OCI-LY7 (cell line): ENCODE data around the gene TSNAX. TPM values are rescaled to one million over a fixed set of nuclear protein-coding genes. Genes with fewer than 3 reads are reported as not detected.

ENCODE experiments used
- BruUV-seq: library from RNA; stranded (reverse); fragments of 400-500 nt; replicated peaks from 2 replicates; lab custom pipeline; 2021; lab: Mats Ljungman, UMichigan
- CTCF ChIA-PET: fragments of 300-600 bp; sonication (Branson Sonifier 250); formaldehyde crosslinking; loops from one replicate; lab custom pipeline; 2022; ENCODE audit warnings: antibody characterized with exemption; ENCODE audit not compliant: unreplicated experiment; lab: Charles Lee
- POLR2A ChIA-PET: fragments of 300-600 bp; sonication (Branson Sonifier 250); formaldehyde crosslinking; loops from one replicate; lab custom pipeline; 2022; ENCODE audit warnings: antibody characterized with exemption; lab: Charles Lee
- DNase-seq: peaks from one replicate; pipeline ENCODE4 v3.0.0-alpha.2; 2015; ENCODE audit warnings: low spot score
- H2AFZ ChIP-seq: fragments of 200-600 bp; sonication (generic), shearing (Covaris generic); 2 replicates; pipeline ENCODE4 v1.6.1; 2014; ENCODE audit warnings: mild to moderate bottlenecking, antibody characterized with exemption, low read length, moderate library complexity
- H3K27ac ChIP-seq: fragments of 200-600 bp; sonication (generic); 2 replicates; pipeline ENCODE4 v1.5.1; 2014; ENCODE audit warnings: mixed run types, low read depth, mild to moderate bottlenecking, moderate library complexity, low read length, inconsistent platforms; ENCODE audit not compliant: poor library complexity, severe bottlenecking
- H3K36me3 ChIP-seq: fragments of 200-600 bp; sonication (generic); 2 replicates; pipeline ENCODE4 v1.6.1; 2014; ENCODE audit warnings: mild to moderate bottlenecking, antibody characterized with exemption, low read length, moderate library complexity, mixed read lengths; ENCODE audit not compliant: insufficient read depth
- H3K4me1 ChIP-seq: fragments of 200-600 bp; sonication (generic); 2 replicates; pipeline ENCODE4 v1.5.1; 2014; ENCODE audit warnings: mild to moderate bottlenecking, low read length; ENCODE audit not compliant: insufficient read depth, poor library complexity, severe bottlenecking
- H3K4me2 ChIP-seq: fragments of 200-600 bp; sonication (generic); 2 replicates; pipeline ENCODE4 v1.6.1; 2014; ENCODE audit warnings: mild to moderate bottlenecking, low read length
- H3K4me3 ChIP-seq: fragments of 200-600 bp; sonication (generic); 2 replicates; pipeline ENCODE4 v1.5.1; 2014; ENCODE audit warnings: mild to moderate bottlenecking, low read depth, low read length; ENCODE audit not compliant: poor library complexity, severe bottlenecking
- H3K79me2 ChIP-seq: fragments of 200-600 bp; sonication (generic); 2 replicates; pipeline ENCODE4 v1.6.1; 2016; ENCODE audit warnings: low read depth, mild to moderate bottlenecking, low read length, moderate library complexity, mixed read lengths; ENCODE audit not compliant: insufficient read depth
- H3K9me2 ChIP-seq: fragments of 200-600 bp; sonication (generic); 2 replicates; pipeline ENCODE4 v1.6.1; 2016; ENCODE audit warnings: mild to moderate bottlenecking, low read length, mixed read lengths; ENCODE audit not compliant: insufficient read depth
- H3K9me3 ChIP-seq: fragments of 200-600 bp; sonication (generic); 2 replicates; pipeline ENCODE4 v1.6.1; 2014; ENCODE audit warnings: mild to moderate bottlenecking, mixed run types, low read length, mixed read lengths
- H4K20me1 ChIP-seq: fragments of 200-600 bp; sonication (generic); 2 replicates; pipeline ENCODE4 v1.6.1; 2014; ENCODE audit warnings: mild to moderate bottlenecking, antibody characterized with exemption, low read length, moderate library complexity, mixed read lengths; ENCODE audit not compliant: insufficient read depth
- EZH2phosphoT487 ChIP-seq: fragments of 200-600 bp; sonication (generic); IDR thresholded peaks from 2 replicates; pipeline ENCODE4 v1.6.1; 2018; ENCODE audit warnings: low read depth, borderline replicate concordance, mild to moderate bottlenecking, mixed run types, antibody characterized with exemption, low read length, moderate library complexity, mixed read lengths
- intact Hi-C: fragments of 100-400 bp; cut with micrococcal nuclease; formaldehyde crosslinking; loops from one replicate; pipeline ENCODE4 v1.10.0; 2022; ENCODE audit not compliant: unreplicated experiment
- total RNA-seq, 2 experiments: library from RNA; depleted of rRNA in 1 of 2; stranded (reverse); fragments of >200 nt in 1 of 2; shearing (Covaris generic) in 1 of 2; gene quantifications; 2 replicates each; pipeline ENCODE4 v1.2.3, GENCODE V29; 2014 to 2022
- TF ChIP-seq, protein P1 (sequence below): fragments of 200-600 bp; sonication (generic); conservative IDR thresholded peaks from 2 replicates; pipeline ENCODE4 v1.5.1; 2014; ENCODE audit warnings: mild to moderate bottlenecking, antibody characterized with exemption, low read length, moderate library complexity, mixed read lengths

Gene TSNAX
- total RNA-seq, 2 experiments from 2014 or later, result 17.8 to 31.3 TPM

DNA sequence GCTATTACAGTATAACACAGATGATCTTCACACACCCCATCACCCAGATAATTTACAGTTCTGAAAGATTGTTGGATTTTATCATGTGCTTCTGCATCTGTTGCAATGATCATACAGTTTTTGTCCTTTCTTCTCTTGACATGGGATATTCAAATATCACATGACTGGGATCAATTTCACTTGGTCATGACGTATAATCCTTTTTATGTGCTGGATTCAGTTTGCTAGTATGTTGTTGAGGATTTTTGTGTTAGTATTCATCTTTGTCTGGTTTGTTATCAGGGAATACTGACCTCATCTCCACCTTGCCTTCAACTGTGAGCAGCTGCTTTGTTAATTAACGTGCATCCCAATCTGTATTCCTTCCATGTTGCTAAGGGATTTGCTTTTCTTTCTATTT lies 53.4 kb downstream of the TSNAX start:
- ChIA-PET CTCF (no interaction called here), POLR2A (interaction anchor here (1.1 to 1.2 kb wide), 2 partner anchors 19 to 244 kb away, joined by 4 to 5 read pairs; partner anchors contain the start of genes EXOC8 and SPRTN)
- H3K9me2 ChIP-seq, result no peaks in the 10 kb centered on the region
- intact Hi-C loops, result no loop called here
- no peaks in the 10 kb centered on the region for H3K9me3 ChIP-seq
- H3K4me2 ChIP-seq, result no peak overlapping the region
- no peak overlapping the region for H3K4me3 ChIP-seq
- no peaks in the 10 kb centered on the region for H4K20me1 ChIP-seq
- TF ChIP-seq EZH2phosphoT487, result no peak
- TF ChIP-seq, protein P1, sequence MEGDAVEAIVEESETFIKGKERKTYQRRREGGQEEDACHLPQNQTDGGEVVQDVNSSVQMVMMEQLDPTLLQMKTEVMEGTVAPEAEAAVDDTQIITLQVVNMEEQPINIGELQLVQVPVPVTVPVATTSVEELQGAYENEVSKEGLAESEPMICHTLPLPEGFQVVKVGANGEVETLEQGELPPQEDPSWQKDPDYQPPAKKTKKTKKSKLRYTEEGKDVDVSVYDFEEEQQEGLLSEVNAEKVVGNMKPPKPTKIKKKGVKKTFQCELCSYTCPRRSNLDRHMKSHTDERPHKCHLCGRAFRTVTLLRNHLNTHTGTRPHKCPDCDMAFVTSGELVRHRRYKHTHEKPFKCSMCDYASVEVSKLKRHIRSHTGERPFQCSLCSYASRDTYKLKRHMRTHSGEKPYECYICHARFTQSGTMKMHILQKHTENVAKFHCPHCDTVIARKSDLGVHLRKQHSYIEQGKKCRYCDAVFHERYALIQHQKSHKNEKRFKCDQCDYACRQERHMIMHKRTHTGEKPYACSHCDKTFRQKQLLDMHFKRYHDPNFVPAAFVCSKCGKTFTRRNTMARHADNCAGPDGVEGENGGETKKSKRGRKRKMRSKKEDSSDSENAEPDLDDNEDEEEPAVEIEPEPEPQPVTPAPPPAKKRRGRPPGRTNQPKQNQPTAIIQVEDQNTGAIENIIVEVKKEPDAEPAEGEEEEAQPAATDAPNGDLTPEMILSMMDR, result no peak
- no peaks in the 10 kb centered on the region for H3K4me1 ChIP-seq
- H3K36me3 ChIP-seq, result no peaks in the 10 kb centered on the region
- no peak for DNase-seq
- no peaks in the 10 kb centered on the region for H3K79me2 ChIP-seq
- no peak overlapping the region for H3K27ac ChIP-seq
- BruUV-seq, result no TSS peak
- H2AFZ ChIP-seq, result no peak overlapping the region

DNA sequence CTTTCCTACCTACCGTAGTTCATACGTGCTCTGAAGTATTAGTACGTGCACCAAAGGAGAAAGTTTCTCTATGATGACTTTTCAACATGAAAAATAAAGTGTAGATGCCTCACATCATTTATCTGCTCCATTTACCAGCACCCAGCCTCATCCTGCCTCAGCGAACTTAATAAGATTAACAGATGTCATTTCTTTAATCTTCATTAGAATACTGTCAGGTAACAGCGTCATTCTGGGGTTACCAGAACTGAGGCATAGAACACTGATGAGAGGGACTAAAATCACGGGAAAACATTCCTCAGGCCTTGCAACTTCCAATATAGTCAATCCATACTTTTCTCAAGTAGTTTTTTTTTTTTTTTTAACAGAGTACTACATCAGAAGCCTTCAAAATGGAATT lies 54.9 kb downstream of the TSNAX start:
- DNase-seq, result no peak
- Histone ChIP-seq H3K9me3 (no peaks in the 10 kb centered on the region), H3K9me2 (no peaks in the 10 kb centered on the region), H3K36me3 (no peaks in the 10 kb centered on the region), H3K4me2 (no peak overlapping the region), H4K20me1 (no peaks in the 10 kb centered on the region), H2AFZ (no peak overlapping the region), H3K4me1 (no peaks in the 10 kb centered on the region), H3K79me2 (no peaks in the 10 kb centered on the region), H3K4me3 (no peak overlapping the region), H3K27ac (no peak overlapping the region)
- TF ChIP-seq, protein P1, result no peak
- no peak for TF ChIP-seq EZH2phosphoT487
- CTCF ChIA-PET, result no interaction called here
- no TSS peak for BruUV-seq
- intact Hi-C loops, result no loop called here
- POLR2A ChIA-PET, result interaction anchor here (0.6 to 1.2 kb wide), 2 partner anchors 155 to 246 kb away, joined by 3 to 4 read pairs; partner anchors contain the start of genes EXOC8 and SPRTN

DNA sequence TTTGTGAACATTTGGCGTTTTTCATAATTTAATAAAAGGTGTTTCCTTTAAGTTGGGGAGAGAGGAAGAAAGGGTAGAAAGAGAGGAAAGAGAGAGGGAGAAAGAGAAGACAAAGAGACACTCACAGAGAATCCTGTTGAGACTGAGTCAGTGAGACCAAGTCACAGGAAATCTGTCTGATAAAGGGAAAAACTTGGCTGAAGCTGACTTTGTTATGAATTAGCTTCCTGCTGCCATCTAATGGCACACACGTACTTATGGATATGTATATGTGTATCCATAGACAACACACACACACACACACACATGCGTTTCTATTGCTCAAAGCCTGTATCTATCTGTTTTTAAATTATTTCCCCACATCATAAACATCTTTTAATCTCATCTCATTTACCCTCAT lies 55.6 kb downstream of the TSNAX start:
- ChIA-PET CTCF (no interaction called here), POLR2A (no interaction called here)
- Histone ChIP-seq H3K36me3 (no peaks in the 10 kb centered on the region), H3K79me2 (no peaks in the 10 kb centered on the region), H3K27ac (no peak overlapping the region), H3K9me3 (no peaks in the 10 kb centered on the region), H4K20me1 (no peaks in the 10 kb centered on the region), H3K9me2 (no peaks in the 10 kb centered on the region), H3K4me1 (no peaks in the 10 kb centered on the region), H3K4me3 (no peak overlapping the region), H3K4me2 (no peak overlapping the region), H2AFZ (no peak overlapping the region)
- intact Hi-C loops, result no loop called here
- peak; percentile 34 for DNase-seq
- TF ChIP-seq, protein P1, result peak; percentile 55; the same call in 1 of the 2 replicates
- TF ChIP-seq EZH2phosphoT487, result no peak
- BruUV-seq, result no TSS peak
